ENCODE data around the gene ZDHHC19.
"Not testable (repeated sequence)": the region's sequence is repeated elsewhere in the genome, so short reads cannot be mapped to it uniquely, and the experiment has no call there.

The ZDHHC19 gene

GRCh38 chr3:196225086-196225485 is 13.9 kb upstream of the ZDHHC19 start:
- no peak for DNase-seq (ENCODE audit: low read depth in 1 of 2, low spot score in 1 of 2)

DNA sequence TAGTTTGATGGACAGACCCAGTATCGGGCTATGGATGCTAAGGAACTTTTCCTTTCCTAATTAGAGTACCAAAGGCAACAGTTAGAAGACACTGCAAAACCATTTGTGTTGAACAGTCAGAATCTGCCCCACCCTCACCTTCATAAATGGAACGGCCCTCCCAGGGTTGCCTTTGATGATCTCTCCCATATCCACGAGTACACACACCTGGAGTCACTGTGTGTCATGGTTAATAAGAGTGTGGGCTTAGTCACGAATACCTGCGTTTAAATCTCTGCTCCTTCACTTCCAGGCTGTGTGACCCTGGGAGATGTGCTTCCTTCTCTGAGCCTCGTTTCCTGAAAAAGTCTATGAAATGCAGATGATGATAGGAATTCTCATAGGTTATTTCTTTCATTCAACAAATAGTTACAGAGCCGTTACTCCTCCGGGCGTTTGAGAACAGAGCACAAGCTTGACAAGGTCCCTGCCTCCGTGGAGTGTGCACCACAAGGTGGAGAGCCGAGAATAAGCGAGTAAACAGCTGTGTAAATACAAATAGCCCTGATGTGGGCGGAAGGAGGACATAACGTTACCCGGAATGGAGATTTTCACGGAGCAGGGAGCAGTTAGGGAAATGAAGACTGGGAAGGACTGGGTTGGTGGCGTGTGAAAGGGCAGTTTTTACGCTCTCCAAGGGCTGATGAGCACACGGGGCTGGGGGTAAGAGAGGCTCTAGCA is 11.8 kb upstream of the ZDHHC19 start:
- DNase-seq (ENCODE audit: low read depth in 1 of 2, low spot score in 1 of 2): no peak

- DNase-seq (ENCODE audit: low read depth in 1 of 2, low spot score in 1 of 2): no peak
Observed at GRCh38 chr3:196220991-196221390, 9.8 kb upstream of the ZDHHC19 start.

GRCh38 chr3:196220587-196220986 is 9.4 kb upstream of the ZDHHC19 start:
- DNase-seq (ENCODE audit: low read depth in 1 of 2, low spot score in 1 of 2): no peak

DNA sequence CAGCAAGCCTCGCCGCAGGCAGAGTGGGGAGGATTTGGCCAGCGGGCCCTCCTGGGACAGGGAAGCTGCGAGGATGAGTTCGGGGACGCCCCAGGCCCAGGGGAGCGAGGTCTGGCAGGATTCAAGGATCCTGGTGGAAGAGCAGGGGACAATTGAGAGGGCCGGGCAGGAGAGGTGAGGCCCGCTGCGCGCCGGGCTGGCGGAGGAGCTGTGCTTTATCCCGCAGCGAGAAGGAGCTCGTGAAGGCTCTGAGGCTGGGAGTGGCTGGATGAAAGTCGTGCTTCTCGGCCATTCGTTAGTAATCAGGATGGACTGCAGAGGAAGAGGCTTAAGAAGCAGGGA is 8.7 kb upstream of the ZDHHC19 start:
- no peak for DNase-seq (ENCODE audit: low read depth in 1 of 2, low spot score in 1 of 2)

- DNase-seq (ENCODE audit: low read depth in 1 of 2, low spot score in 1 of 2): peak in 1 of 2 donors; percentile 35
Observed at GRCh38 chr3:196219194-196219969, 8.2 kb upstream of the ZDHHC19 start.

- no peak for DNase-seq (ENCODE audit: low read depth in 1 of 2, low spot score in 1 of 2)
Observed at GRCh38 chr3:196218155-196218712, 7.0 kb upstream of the ZDHHC19 start.

DNA sequence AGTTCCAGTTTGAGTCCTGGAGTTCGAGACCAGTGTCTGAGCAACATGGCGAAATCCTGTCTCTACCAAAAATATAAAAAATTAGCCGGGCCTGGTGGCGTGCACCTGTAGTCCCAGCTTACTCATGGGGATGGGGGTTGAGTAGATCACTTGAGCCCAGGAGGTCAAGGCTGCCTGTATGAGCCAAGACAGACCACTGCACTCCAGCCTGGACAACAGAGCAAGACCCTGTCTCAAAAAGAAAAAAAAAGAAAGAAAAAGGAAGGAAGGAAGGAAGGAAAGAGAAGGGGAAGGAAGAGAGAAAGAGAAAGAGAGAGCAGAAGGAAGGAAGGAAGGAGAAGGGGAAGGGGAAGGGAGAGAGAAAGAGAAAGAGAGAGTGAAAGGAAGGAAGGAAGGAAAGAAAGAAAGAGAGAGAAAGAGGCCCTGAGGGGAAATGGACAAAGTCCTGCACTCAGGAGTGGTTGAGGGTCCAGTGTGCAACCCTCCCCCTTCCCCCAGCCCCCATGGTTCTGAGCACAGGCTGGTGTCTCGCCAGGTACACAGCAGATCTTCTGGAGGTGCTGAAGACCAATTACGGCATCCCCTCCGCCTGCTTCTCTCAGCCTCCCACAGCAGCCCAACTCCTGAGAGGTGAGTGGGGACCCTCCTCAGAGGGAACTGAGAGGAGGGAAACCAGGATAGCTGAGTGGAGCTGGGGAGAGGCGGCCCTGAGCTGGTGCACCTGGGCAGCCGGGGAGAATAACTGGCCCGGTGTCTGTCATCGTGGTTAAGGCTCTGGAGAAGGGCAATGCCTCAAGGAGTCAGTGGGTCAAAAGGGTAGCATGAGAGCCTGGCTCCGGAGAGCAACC is 6.3 kb upstream of the ZDHHC19 start:
- DNase-seq (ENCODE audit: low read depth in 1 of 2, low spot score in 1 of 2): no peak

- DNase-seq (ENCODE audit: low read depth in 1 of 2, low spot score in 1 of 2): no peak
Observed at GRCh38 chr3:196216681-196217211, 5.5 kb upstream of the ZDHHC19 start.

DNA sequence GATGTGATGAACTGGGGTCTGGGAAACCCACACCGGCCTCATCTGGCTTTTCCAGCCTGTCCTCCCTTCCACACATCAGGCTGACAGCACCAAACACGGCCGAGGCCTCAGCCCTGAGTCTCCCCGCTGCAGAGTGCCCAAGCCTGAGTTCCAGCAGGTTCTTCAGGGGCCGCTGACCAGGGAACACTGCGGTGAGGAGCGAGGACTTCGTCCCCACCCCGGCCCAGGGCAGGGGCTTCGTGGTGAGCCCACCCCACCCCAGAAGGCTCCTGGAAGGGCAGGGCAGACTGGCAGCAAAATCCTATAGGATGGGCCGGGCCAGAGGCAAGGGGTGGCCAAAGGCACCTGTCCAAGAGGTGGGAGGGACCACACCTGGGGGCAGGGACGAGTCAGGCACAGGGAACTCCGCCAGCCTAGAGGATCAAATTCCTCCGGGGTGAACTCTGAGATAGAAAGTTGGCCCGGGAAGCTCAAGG is 4.9 kb upstream of the ZDHHC19 start, which contains the start of gene SLC51A:
SLC51A (plus strand) TSS at position 446 of the 476 bp plus-strand sequence. CDS start 179 bp downstream, outside the sequence.
- no peak for DNase-seq (ENCODE audit: low read depth in 1 of 2, low spot score in 1 of 2)

GRCh38 chr3:196215493-196216020 is 4.4 kb upstream of the ZDHHC19 start:
- DNase-seq (ENCODE audit: low read depth in 1 of 2, low spot score in 1 of 2): no peak

- no peak for DNase-seq (ENCODE audit: low read depth in 1 of 2, low spot score in 1 of 2)
Observed at GRCh38 chr3:196214783-196215441, 3.7 kb upstream of the ZDHHC19 start.

DNA sequence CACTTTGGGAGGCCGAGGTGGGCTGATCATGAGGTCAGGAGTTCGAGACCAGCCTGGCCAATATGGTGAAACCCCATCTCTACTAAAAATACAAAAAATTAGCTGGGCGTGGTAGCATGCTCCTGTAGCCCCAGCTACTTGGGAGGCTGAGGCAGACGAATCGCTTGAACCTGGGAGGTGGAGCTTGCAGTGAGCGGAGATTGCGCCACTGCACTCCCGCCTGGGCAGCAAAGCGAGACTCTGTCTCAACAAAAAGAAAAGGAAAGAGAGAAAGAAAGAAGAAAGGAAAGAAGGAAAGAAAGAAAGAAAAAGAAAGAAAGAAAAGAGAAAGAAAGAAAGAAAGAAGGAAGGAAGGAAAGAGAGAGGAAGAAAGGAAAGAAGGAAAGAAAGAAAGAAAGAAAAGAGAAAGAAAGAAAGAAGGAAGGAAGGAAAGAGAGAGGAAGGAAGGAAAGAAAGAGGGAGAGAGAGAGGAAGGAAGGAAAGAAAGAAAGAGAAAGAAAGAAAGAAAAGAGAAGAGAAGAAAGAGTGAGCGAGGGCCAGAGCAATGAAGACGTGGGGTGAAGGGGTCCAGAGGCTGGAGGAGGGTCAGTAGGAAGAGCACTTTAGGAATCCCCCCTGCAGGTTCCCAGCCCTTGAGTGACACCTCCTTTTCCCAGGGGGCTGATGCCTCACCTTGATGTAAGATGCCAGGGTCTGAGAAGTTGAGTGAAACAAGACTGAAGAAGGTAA is 1.1 kb downstream of the ZDHHC19 start:
- not testable (repeated sequence) for DNase-seq (ENCODE audit: low read depth in 1 of 2, low spot score in 1 of 2)

DNA sequence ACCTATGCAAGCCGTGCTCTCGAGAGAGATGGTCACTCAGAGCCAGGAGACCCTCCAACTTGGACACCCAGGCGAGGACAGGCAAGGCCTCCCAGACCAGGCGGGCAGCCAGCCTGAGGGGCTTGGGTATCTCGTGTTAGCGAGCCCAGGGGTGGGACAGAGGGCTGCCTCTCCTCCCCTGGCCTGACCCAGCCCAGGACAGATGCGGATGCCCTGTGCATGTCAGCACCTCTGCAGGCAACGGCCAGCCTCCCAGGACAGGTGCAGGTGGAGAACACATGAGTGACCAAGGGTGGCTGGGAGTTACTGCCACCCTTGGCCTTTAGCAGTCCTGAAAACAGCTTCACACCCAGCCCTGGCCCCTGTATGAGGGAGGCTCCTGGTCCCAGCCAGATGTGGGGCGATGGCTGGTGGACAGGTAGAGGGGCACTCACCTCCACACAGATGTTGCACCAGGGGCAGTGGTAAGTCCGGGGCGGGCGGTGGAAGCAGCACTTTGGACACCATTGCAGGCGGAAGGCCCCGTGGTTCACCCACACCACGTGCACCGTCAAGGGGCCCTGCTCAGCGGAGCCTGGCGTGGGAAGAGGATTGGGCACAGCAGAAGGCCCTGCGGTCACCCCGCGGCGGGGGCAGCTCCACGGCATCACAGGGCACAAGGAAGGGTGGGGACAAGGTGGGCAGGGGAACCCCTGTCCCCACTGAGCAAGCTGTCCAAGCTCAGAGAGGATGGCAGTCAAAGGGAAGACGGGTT is 2.1 kb downstream of the ZDHHC19 start:
- DNase-seq (ENCODE audit: low read depth in 1 of 2, low spot score in 1 of 2): no peak

GRCh38 chr3:196207833-196208607 is 3.2 kb downstream of the ZDHHC19 start:
- DNase-seq (ENCODE audit: low read depth in 1 of 2, low spot score in 1 of 2): peak in 1 of 2 donors; percentile 39

GRCh38 chr3:196207159-196207832 is 3.9 kb downstream of the ZDHHC19 start:
- no peak for DNase-seq (ENCODE audit: low read depth in 1 of 2, low spot score in 1 of 2)

DNA sequence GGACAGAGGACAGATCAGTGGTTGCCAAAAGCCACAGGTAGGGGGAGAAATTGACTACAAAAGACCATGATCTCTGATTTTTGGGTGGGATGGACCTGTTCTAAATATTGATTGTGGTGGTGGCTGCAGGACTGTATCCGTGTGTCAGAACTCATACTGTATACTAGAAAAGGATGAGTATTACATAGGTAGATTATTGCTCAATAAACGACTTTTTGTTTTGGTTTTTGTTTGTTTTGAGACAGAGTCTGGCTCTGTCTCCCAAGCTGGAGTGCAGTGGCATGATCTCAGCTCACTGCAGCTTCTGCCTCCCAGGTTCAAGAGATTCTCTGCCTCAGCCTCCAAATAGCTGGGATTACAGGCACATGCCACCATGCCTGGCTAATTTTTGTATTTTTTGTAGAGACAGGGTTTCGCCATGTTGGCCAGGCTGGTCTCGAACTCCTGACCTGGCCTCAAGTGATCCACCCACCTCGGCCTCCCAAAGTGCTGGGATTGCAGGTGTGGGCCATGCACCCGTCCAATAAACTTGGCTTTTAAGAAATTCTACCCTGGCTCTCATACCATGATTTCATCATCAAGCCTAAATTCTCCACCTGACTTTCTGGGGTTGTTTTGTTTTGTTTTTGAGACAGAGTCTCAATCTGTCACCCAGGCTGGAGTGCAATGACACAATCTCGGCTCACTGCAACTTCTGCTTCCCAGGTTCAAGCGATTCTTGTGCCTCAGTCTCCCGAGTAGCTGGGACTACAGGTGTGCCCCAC is 5.6 kb downstream of the ZDHHC19 start:
- DNase-seq (ENCODE audit: low read depth in 1 of 2, low spot score in 1 of 2): not testable (repeated sequence)
